Measurements from ENCODE around the gene MYO5A. TPM values are rescaled to one million over a fixed set of nuclear protein-coding genes. Genes with fewer than 3 reads are reported as not detected.

MYO5A gene
- total RNA-seq, 1 experiment from 2014 or later = 9.9 TPM

GRCh38 chr15:52290329-52290728 lies 238.4 kb downstream of the MYO5A start:
- no peak overlapping the region for H3K4me3 Mint-ChIP-seq (ENCODE audit: unreplicated experiment)
- intact Hi-C loops (cut with micrococcal nuclease; ENCODE audit: unreplicated experiment) = no loop called here
- no peak overlapping the region for H3K4me3 ChIP-seq (ENCODE audit: low read depth, low read length)
- no peak for DNase-seq
- no peak for TF ChIP-seq CTCF (IDR thresholded peaks at IDR 0.05; ENCODE audit: insufficient read depth in 1 of 2, low read depth in 1 of 2, low read length in 1 of 2, severe bottlenecking in 1 of 2, unreplicated experiment in 1 of 2)
- BruUV-seq (replicated peaks) = no TSS peak
- CTCF ChIA-PET = no interaction called here
- H3K27me3 Mint-ChIP-seq (ENCODE audit: insufficient read depth, unreplicated experiment) = no peaks in the 10 kb centered on the region
- H3K9me3 Mint-ChIP-seq (ENCODE audit: unreplicated experiment) = no peaks in the 10 kb centered on the region
- POLR2A ChIA-PET = no interaction called here
- peaks cover 17% of the 10 kb centered on the region for H3K36me3 Mint-ChIP-seq (ENCODE audit: insufficient read depth, unreplicated experiment)
- peak overlapping the region; percentile 90 for H3K27ac Mint-ChIP-seq (ENCODE audit: unreplicated experiment)
- no peaks in the 10 kb centered on the region for H3K36me3 ChIP-seq (ENCODE audit: control insufficient read depth, insufficient read depth, low read length)
- H3K4me1 ChIP-seq = peaks cover 35% of the 10 kb centered on the region
- no peaks in the 10 kb centered on the region for H3K27me3 ChIP-seq (replicated peaks; ENCODE audit: control insufficient read depth, insufficient read depth, low read length)
- peaks cover 48% of the 10 kb centered on the region for H3K4me1 Mint-ChIP-seq (ENCODE audit: low read depth, unreplicated experiment)
- H3K9me3 ChIP-seq = no peaks in the 10 kb centered on the region

- H3K27me3 ChIP-seq (replicated peaks; ENCODE audit: control insufficient read depth, insufficient read depth, low read length) = no peaks in the 10 kb centered on the region
- peaks cover 48% of the 10 kb centered on the region for H3K4me1 Mint-ChIP-seq (ENCODE audit: low read depth, unreplicated experiment)
- no peaks in the 10 kb centered on the region for H3K27me3 Mint-ChIP-seq (ENCODE audit: insufficient read depth, unreplicated experiment)
- peak overlapping the region; percentile 90 for H3K27ac Mint-ChIP-seq (ENCODE audit: unreplicated experiment)
- CTCF ChIA-PET = no interaction called here
- H3K4me3 Mint-ChIP-seq (ENCODE audit: unreplicated experiment) = peak overlapping the region; percentile 61
- no peak overlapping the region for H3K4me3 ChIP-seq (ENCODE audit: low read depth, low read length)
- POLR2A ChIA-PET = interaction anchor here (0.6 kb wide), 1 partner anchor 38 kb away, joined by 4 read pairs; no protein-coding TSS in a partner anchor
- no peak for TF ChIP-seq CTCF (IDR thresholded peaks at IDR 0.05; ENCODE audit: insufficient read depth in 1 of 2, low read depth in 1 of 2, low read length in 1 of 2, severe bottlenecking in 1 of 2, unreplicated experiment in 1 of 2)
- H3K9me3 Mint-ChIP-seq (ENCODE audit: unreplicated experiment) = no peaks in the 10 kb centered on the region
- H3K9me3 ChIP-seq = no peaks in the 10 kb centered on the region
- intact Hi-C loops (cut with micrococcal nuclease; ENCODE audit: unreplicated experiment) = loop anchor here (2.0 kb wide), 1 partner anchor 33 kb away; no protein-coding TSS in a partner anchor
- peaks cover 17% of the 10 kb centered on the region for H3K36me3 Mint-ChIP-seq (ENCODE audit: insufficient read depth, unreplicated experiment)
- no peak for DNase-seq
- no peaks in the 10 kb centered on the region for H3K36me3 ChIP-seq (ENCODE audit: control insufficient read depth, insufficient read depth, low read length)
- BruUV-seq (replicated peaks) = no TSS peak
- peaks cover 35% of the 10 kb centered on the region for H3K4me1 ChIP-seq
Measured at GRCh38 chr15:52289629-52290081, 239.0 kb downstream of the MYO5A start.

DNA sequence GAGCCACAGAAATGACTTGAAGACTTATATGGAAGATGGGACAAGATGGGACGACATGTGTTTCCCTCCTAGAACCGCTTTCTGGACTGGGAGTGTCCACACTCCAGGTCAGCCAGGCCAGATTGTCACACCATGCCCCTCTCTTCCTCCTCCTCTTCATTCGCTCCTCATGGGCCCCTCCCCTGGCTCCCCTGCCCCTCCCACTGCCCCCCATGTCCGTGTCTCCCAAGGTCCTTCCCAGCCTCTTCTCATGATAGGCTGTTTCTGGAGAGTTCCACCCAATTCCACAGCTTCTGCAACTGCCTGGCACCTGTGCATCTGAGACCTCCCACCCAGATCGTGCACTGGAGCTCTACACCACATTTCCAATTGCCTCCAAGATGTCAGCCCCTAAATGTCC lies 239.7 kb downstream of the MYO5A start:
- Mint-ChIP-seq H3K27me3 (ENCODE audit: insufficient read depth, unreplicated experiment) (no peaks in the 10 kb centered on the region), H3K27ac (ENCODE audit: unreplicated experiment) (peak overlapping the region; percentile 90), H3K4me3 (ENCODE audit: unreplicated experiment) (peak overlapping the region; percentile 61), H3K36me3 (ENCODE audit: insufficient read depth, unreplicated experiment) (peaks cover 17% of the 10 kb centered on the region), H3K4me1 (ENCODE audit: low read depth, unreplicated experiment) (peaks cover 48% of the 10 kb centered on the region), H3K9me3 (ENCODE audit: unreplicated experiment) (no peaks in the 10 kb centered on the region)
- Histone ChIP-seq H3K4me1 (peaks cover 35% of the 10 kb centered on the region), H3K27me3 (replicated peaks; ENCODE audit: control insufficient read depth, insufficient read depth, low read length) (no peaks in the 10 kb centered on the region), H3K9me3 (no peaks in the 10 kb centered on the region), H3K4me3 (ENCODE audit: low read depth, low read length) (no peak overlapping the region), H3K36me3 (ENCODE audit: control insufficient read depth, insufficient read depth, low read length) (no peaks in the 10 kb centered on the region)
- CTCF ChIA-PET = interaction anchor here (1.2 to 1.3 kb wide), 2 partner anchors 32 to 47 kb away, joined by 4 read pairs; no protein-coding TSS in a partner anchor
- DNase-seq = no peak
- POLR2A ChIA-PET = interaction anchor here (0.6 kb wide), 1 partner anchor 38 kb away, joined by 4 read pairs; no protein-coding TSS in a partner anchor
- intact Hi-C loops (cut with micrococcal nuclease; ENCODE audit: unreplicated experiment) = loop anchor here (2.0 kb wide), 1 partner anchor 32 kb away; no protein-coding TSS in a partner anchor
- TF ChIP-seq CTCF (IDR thresholded peaks at IDR 0.05; ENCODE audit: insufficient read depth in 1 of 2, low read depth in 1 of 2, low read length in 1 of 2, severe bottlenecking in 1 of 2, unreplicated experiment in 1 of 2) = no peak
- no TSS peak for BruUV-seq (replicated peaks)
